Skin of body (tissue), 2 donors: Measurements from ENCODE around the gene STUM. TPM values are rescaled to one million over a fixed set of nuclear protein-coding genes. Genes with fewer than 3 reads are reported as not detected.
A peak's percentile ranks its signal among the peaks of the same experiment; 100 is the strongest.

ENCODE experiments used
- DNase-seq: peaks from one replicate; lab custom pipeline; 2025; lab: John Stamatoyannopoulos, UW
- total RNA-seq: library from RNA; depleted of rRNA; stranded (reverse); fragments of >200 nt; gene quantifications from one replicate; pipeline ENCODE4 v1.2.3, GENCODE V29; 2014

The STUM gene
- total RNA-seq, 1 donor from 2014 or later, result 2.4 TPM

GRCh38 chr1:226560243-226560642 lies 11.7 kb downstream of the STUM start:
- no peak for DNase-seq

- DNase-seq, result no peak
These were observed 14.4 kb downstream of the STUM start for GRCh38 chr1:226562989-226563388.

GRCh38 chr1:226563666-226564065 lies 15.1 kb downstream of the STUM start:
- DNase-seq, result no peak

- no peak for DNase-seq
These were observed 16.9 kb downstream of the STUM start for GRCh38 chr1:226565476-226565875.

- DNase-seq, result no peak
These were observed 17.7 kb downstream of the STUM start for GRCh38 chr1:226566234-226566633.

GRCh38 chr1:226566760-226567159 lies 18.2 kb downstream of the STUM start:
- no peak for DNase-seq

- peak; percentile 27 for DNase-seq
These were observed 19.7 kb downstream of the STUM start for GRCh38 chr1:226568077-226568831.

- no peak for DNase-seq
These were observed 20.6 kb downstream of the STUM start for GRCh38 chr1:226568975-226569741.

- DNase-seq, result no peak
These were observed 21.4 kb downstream of the STUM start for GRCh38 chr1:226569879-226570547.

- DNase-seq, result no peak
These were observed 23.3 kb downstream of the STUM start for GRCh38 chr1:226571893-226572292.

- no peak for DNase-seq
These were observed 23.8 kb downstream of the STUM start for GRCh38 chr1:226572325-226572726.

GRCh38 chr1:226574044-226574443 lies 25.5 kb downstream of the STUM start:
- DNase-seq, result no peak

GRCh38 chr1:226574591-226575435 lies 26.2 kb downstream of the STUM start:
- no peak for DNase-seq

GRCh38 chr1:226575436-226575720 lies 26.8 kb downstream of the STUM start:
- DNase-seq, result no peak

GRCh38 chr1:226575739-226576378 lies 27.3 kb downstream of the STUM start:
- DNase-seq, result no peak

GRCh38 chr1:226576601-226577000 lies 28.0 kb downstream of the STUM start:
- DNase-seq, result no peak

GRCh38 chr1:226577401-226578180 lies 29.0 kb downstream of the STUM start:
- no peak for DNase-seq

- no peak for DNase-seq
These were observed 30.5 kb downstream of the STUM start for GRCh38 chr1:226578946-226579578.

GRCh38 chr1:226579781-226580323 lies 31.3 kb downstream of the STUM start:
- no peak for DNase-seq
